Measurements from ENCODE around the gene ZSWIM6.
"Not testable (repeated sequence)": the region's sequence is repeated elsewhere in the genome, so short reads cannot be mapped to it uniquely, and the experiment has no call there.

Gene ZSWIM6

GRCh38 chr5:61420016-61420415 lies 88.0 kb downstream of the ZSWIM6 start:
- no peak for TF ChIP-seq CTCF (IDR thresholded peaks at IDR 0.05; ENCODE audit: low read depth, low read length, missing control alignments)
- Histone ChIP-seq H3K27ac (no peak overlapping the region), H3K4me3 (ENCODE audit: low read depth, low read length) (no peak overlapping the region), H3K27me3 (replicated peaks) (no peaks in the 10 kb centered on the region), H3K36me3 (replicated peaks) (no peaks in the 10 kb centered on the region)
- in situ Hi-C loops (cut with HindIII; ENCODE audit: low pct_ligation_motif_present, low sequenced_read_pairs) = no loop called here
- no peak for DNase-seq

DNA sequence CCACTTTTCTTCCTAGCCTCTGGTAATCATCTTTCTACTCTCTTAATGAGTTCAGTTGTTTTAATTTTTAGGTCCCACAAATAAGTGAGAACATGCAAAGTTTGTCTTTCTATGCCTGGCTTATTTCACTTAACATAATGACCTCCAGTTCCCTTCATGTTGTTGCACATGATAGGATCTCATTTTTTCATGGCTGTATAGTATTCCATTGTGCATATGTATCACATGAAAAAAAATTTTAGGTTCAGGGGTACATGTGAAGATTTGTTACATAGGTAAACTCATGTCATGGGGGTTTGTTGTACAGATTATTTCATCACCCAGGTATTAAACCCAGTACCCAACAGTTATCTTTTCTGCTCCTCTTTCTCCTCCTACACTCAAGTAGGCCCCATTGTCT lies 89.2 kb downstream of the ZSWIM6 start:
- H3K27me3 ChIP-seq (replicated peaks); DNase-seq; H3K27ac ChIP-seq; H3K4me3 ChIP-seq (ENCODE audit: low read depth, low read length); in situ Hi-C loops (cut with HindIII; ENCODE audit: low pct_ligation_motif_present, low sequenced_read_pairs); H3K36me3 ChIP-seq (replicated peaks): not testable (repeated sequence)

DNA sequence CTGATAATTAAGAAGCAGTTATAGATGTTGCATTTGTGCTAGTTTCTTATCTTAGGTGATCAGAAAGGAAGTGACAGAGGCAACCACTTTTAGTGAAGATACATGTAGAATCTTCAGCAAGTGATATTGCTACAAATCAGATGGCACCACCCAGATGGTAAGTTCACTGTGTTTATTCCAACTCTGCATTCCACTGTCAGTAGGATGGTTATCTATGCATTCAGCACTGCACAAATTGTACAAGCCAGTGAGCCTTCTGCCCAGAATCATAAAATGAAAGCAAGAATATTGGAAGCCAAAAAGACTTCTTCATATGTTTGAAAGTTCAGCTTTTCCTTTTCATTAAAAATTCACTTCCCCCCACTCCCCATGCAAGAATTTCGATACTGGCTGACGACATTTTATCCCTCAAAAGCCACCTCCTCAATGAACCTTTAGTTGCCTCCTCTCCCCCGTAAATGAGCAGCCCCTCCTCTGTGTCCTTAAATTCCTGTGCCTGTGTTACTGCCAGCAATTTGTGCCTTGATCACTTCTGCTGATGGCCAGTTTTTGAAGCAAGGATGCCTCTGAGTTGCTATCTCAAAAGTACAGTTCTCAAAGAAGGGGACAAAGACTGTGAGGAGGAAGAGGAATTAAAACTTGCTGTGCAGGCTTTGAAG lies 91.6 kb downstream of the ZSWIM6 start:
- TF ChIP-seq CTCF (IDR thresholded peaks at IDR 0.05; ENCODE audit: low read depth, low read length, missing control alignments) = no peak
- Histone ChIP-seq H3K27ac (no peak overlapping the region), H3K27me3 (replicated peaks) (no peaks in the 10 kb centered on the region), H3K36me3 (replicated peaks) (no peaks in the 10 kb centered on the region), H3K4me3 (ENCODE audit: low read depth, low read length) (no peak overlapping the region)
- in situ Hi-C loops (cut with HindIII; ENCODE audit: low pct_ligation_motif_present, low sequenced_read_pairs) = no loop called here
- no peak for DNase-seq

GRCh38 chr5:61425918-61426317 lies 93.9 kb downstream of the ZSWIM6 start:
- no peak for TF ChIP-seq CTCF (IDR thresholded peaks at IDR 0.05; ENCODE audit: low read depth, low read length, missing control alignments)
- in situ Hi-C loops (cut with HindIII; ENCODE audit: low pct_ligation_motif_present, low sequenced_read_pairs) = no loop called here
- Histone ChIP-seq H3K27me3 (replicated peaks) (no peaks in the 10 kb centered on the region), H3K27ac (no peak overlapping the region), H3K4me3 (ENCODE audit: low read depth, low read length) (no peak overlapping the region), H3K36me3 (replicated peaks) (no peaks in the 10 kb centered on the region)
- DNase-seq = no peak

- no peaks in the 10 kb centered on the region for H3K36me3 ChIP-seq (replicated peaks)
- no peak overlapping the region for H3K27ac ChIP-seq
- H3K27me3 ChIP-seq (replicated peaks) = no peaks in the 10 kb centered on the region
- no peak for TF ChIP-seq CTCF (IDR thresholded peaks at IDR 0.05; ENCODE audit: low read depth, low read length, missing control alignments)
- H3K4me3 ChIP-seq (ENCODE audit: low read depth, low read length) = no peak overlapping the region
- in situ Hi-C loops (cut with HindIII; ENCODE audit: low pct_ligation_motif_present, low sequenced_read_pairs) = no loop called here
- no peak for DNase-seq
These were observed 97.8 kb downstream of the ZSWIM6 start for GRCh38 chr5:61429906-61430305.

- in situ Hi-C loops (cut with HindIII; ENCODE audit: low pct_ligation_motif_present, low sequenced_read_pairs) = no loop called here
- Histone ChIP-seq H3K36me3 (replicated peaks) (no peaks in the 10 kb centered on the region), H3K27ac (no peak overlapping the region), H3K4me3 (ENCODE audit: low read depth, low read length) (no peak overlapping the region), H3K27me3 (replicated peaks) (no peaks in the 10 kb centered on the region)
- TF ChIP-seq CTCF (IDR thresholded peaks at IDR 0.05; ENCODE audit: low read depth, low read length, missing control alignments) = no peak
- DNase-seq = no peak
These were observed 100.0 kb downstream of the ZSWIM6 start for GRCh38 chr5:61431923-61432620.

Data from brain microvascular endothelial cell (primary cell).